ENCODE results near the gene EXOC2.

Gene EXOC2

DNA sequence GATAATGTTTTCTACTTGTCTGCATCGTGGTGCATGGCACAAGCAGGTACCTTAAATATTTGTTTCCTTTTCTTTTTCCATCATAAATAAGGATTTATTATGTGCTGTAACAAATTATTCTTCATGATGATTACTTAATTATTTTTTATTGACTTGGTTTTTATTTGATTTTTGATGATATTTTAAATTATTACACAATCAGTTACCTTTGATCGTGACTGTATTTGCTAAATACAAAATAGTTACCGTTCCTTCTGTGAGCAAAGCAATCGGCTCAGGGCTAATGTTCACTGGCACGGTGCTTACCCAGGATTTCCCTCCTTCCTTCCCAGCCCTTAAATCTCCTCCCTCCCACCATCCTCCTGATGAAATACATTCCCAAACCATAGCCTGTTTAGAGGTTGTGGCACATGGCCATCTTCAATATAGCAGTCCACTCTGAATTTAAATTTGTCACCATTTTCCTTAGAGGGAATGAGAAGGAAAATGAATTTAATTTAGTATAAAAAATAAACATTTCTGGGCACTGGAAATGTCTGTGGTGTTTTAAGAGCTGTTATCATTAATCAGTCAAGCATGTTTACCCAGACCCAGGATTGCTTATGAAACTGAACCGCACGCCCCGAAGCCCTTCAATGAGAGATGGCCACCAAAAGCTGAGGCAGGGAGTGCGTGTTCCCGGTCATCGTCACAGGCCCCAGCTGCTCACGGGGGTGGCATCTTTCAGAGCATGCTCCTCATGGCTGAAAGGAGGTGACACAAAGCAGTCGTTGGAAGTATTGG is 23.0 kb upstream of the EXOC2 start:
- Histone ChIP-seq H3K9ac (ENCODE audit: low read depth, low read length) (no peak overlapping the region), H3K9me3 (ENCODE audit: control insufficient read depth, insufficient read depth, low read length) (no peaks in the 10 kb centered on the region), H3K4me1 (ENCODE audit: insufficient read depth, low read length) (no peaks in the 10 kb centered on the region; the same call in 1 of the 2 replicates), H3K36me3 (ENCODE audit: insufficient read depth, low read length) (no peaks in the 10 kb centered on the region)

DNA sequence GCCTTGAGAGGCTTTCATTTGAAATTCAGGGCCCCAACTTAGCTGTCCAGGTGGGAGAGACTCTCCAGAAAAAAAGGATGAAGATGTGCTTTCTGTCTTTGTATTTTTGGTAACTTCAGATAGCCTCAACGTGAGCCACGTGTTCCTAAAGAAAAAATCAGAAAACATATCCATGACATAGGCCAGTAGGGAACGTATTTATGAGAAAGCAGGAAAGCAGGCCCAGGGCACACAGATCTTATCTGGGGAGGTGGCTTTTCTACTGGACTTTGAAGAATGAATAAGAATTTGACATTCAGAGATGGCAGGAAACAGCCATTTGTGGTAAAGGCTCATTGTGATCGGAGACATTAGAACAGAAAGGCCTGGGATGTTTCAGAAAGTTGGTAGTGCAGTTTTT is 21.2 kb upstream of the EXOC2 start:
- H3K4me1 ChIP-seq (ENCODE audit: insufficient read depth, low read length): no peaks in the 10 kb centered on the region; the same call in 1 of the 2 replicates
- H3K36me3 ChIP-seq (ENCODE audit: insufficient read depth, low read length): no peaks in the 10 kb centered on the region
- H3K9me3 ChIP-seq (ENCODE audit: control insufficient read depth, insufficient read depth, low read length): no peaks in the 10 kb centered on the region
- H3K9ac ChIP-seq (ENCODE audit: low read depth, low read length): no peak overlapping the region

DNA sequence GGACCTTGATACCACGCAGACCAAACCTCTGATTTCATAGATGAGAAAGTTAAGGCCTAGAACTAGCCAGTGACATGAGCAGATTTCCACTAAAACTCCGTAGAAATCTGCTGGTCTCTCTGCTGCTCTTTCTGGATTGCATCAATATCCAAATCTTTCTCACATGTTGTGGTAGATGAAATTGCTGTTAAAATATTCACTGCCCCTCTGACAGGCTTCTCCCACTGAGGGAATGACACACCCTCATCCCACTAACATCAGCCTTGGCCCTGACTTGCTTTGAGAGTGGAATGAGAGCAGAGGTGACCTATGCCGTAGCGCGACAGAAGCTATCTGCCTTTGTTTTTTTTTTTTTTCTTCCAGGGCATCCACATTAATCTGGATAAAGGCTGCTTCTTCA is 20.4 kb upstream of the EXOC2 start:
- H3K9ac ChIP-seq (ENCODE audit: low read depth, low read length): no peak overlapping the region
- no peaks in the 10 kb centered on the region; the same call in 1 of the 2 replicates for H3K4me1 ChIP-seq (ENCODE audit: insufficient read depth, low read length)
- H3K36me3 ChIP-seq (ENCODE audit: insufficient read depth, low read length): no peaks in the 10 kb centered on the region
- H3K9me3 ChIP-seq (ENCODE audit: control insufficient read depth, insufficient read depth, low read length): no peaks in the 10 kb centered on the region

DNA sequence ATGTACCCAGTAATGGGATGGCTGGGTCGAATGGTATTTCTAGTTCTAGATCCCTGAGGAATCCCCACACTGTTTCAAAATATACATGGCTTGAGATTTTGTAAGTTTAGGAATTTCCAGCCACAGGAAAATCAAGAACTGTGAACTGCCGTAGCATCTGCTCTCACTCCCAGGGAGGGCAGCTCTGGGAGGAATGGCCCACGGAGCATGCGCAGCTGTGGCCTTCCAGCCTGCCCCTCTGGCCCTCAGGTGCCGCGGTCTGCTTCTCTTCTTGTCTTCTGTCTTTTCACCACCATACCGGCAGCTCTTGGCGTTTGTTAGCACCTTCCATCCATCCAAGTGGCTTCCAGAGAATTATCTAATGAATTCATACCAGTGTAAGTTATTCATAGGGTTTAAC is 19.9 kb upstream of the EXOC2 start:
- Histone ChIP-seq H3K4me1 (ENCODE audit: insufficient read depth, low read length) (peaks cover 3% of the 10 kb centered on the region; the same call in 1 of the 2 replicates), H3K36me3 (ENCODE audit: insufficient read depth, low read length) (no peaks in the 10 kb centered on the region), H3K9me3 (ENCODE audit: control insufficient read depth, insufficient read depth, low read length) (no peaks in the 10 kb centered on the region), H3K9ac (ENCODE audit: low read depth, low read length) (no peak overlapping the region)

DNA sequence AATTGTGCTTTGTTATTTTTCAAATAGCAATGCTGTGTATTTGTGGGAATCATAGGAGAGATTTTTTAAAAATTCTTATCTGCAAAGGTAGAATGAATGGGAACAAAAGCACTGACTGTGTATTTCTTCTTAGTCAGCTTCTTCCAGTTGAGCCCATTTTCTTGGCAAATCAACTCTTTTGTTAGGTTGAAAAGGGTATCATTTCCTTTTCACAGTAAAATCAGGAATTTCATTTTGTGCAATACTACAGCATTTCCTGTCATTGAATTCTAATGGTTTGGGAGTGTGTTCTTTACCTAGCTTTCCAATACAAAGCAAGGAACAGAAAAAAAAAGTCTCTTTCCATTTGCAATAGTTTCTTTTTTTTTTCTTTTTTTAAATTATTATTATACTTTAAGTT is 19.0 kb upstream of the EXOC2 start:
- Histone ChIP-seq H3K9me3 (ENCODE audit: control insufficient read depth, insufficient read depth, low read length) (no peaks in the 10 kb centered on the region), H3K9ac (ENCODE audit: low read depth, low read length) (peak overlapping the region; percentile 72; the same call in 1 of the 2 replicates), H3K36me3 (ENCODE audit: insufficient read depth, low read length) (no peaks in the 10 kb centered on the region), H3K4me1 (ENCODE audit: insufficient read depth, low read length) (peaks cover 5% of the 10 kb centered on the region; the same call in 1 of the 2 replicates)

DNA sequence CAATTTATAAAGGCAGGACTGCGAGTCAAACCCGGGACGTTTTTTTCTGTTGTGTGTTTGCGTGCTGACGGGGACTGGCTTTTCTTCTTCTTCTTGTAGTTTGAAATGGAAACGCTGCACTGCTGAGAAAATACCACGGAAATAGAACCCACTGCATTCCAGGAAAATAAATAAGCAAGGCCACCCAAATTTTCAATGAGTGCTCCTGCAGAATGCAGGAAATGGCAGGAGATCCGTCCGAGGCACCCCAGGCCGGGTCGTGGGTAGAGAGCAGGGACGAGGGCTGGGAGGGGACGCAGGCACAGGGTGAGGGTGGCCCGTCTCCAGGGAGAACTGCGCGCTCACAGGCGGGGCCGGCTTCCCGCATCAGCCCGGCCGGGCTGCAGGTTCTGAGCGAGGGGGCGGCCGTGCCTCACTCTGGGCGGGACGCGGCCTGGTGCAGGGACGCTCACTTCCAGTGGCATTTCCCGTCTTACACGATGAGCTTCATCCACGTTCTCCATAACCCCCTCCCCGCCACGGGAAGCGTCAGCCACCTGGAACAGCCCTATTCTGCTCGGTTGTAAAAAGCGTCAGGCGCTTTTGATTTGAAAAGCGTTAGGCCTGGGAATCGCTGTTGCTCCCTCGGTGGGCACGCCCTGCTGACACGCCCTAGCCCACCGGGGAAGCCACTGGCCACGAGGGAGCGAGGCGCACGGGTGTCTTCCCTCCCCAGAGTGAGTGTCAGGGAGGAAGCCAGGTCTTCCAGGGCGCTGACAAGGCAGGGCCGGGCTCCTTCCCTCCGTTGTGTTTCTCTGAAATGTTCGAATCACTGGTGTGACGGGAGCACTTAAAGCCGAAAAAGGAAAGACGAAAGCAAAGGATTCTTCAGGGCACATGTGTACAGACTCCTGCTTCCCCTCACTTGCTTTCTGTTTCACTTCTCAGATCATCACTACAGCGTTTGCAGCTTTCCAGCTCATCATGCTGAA is 17.9 kb upstream of the EXOC2 start:
- Histone ChIP-seq H3K4me1 (ENCODE audit: insufficient read depth, low read length) (peaks cover 5% of the 10 kb centered on the region; the same call in 1 of the 2 replicates), H3K9ac (ENCODE audit: low read depth, low read length) (peak overlapping the region; percentile 72), H3K36me3 (ENCODE audit: insufficient read depth, low read length) (no peaks in the 10 kb centered on the region), H3K9me3 (ENCODE audit: control insufficient read depth, insufficient read depth, low read length) (no peaks in the 10 kb centered on the region)

DNA sequence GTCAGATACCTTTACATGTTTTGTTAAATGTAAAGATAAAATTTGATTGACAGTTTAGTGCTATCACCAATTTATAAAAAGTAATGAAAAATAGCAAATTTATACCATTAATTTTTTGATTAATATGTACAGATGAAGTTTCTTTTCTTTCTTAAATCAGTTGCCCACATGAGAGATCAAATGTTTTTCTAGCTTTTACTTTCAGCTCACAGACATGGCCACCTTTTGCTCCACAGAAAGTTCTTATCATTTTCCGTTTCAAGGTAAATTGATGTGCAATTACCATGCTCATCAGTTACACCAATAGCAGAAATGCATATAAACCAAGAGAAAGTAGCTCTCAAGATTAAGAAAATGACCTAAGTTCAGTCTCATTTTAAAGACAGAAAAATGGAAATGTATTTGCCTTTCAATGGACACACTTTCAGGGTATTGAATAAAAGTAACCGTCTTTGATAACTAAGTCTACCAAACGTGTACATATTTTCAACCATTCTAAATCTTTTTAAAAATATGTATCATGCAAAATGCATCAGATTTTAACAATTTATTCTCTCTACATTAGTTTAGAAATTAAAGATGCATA is 16.6 kb upstream of the EXOC2 start:
- Histone ChIP-seq H3K9me3 (ENCODE audit: control insufficient read depth, insufficient read depth, low read length) (no peaks in the 10 kb centered on the region), H3K36me3 (ENCODE audit: insufficient read depth, low read length) (no peaks in the 10 kb centered on the region), H3K9ac (ENCODE audit: low read depth, low read length) (no peak overlapping the region), H3K4me1 (ENCODE audit: insufficient read depth, low read length) (peaks cover 5% of the 10 kb centered on the region; the same call in 1 of the 2 replicates)

DNA sequence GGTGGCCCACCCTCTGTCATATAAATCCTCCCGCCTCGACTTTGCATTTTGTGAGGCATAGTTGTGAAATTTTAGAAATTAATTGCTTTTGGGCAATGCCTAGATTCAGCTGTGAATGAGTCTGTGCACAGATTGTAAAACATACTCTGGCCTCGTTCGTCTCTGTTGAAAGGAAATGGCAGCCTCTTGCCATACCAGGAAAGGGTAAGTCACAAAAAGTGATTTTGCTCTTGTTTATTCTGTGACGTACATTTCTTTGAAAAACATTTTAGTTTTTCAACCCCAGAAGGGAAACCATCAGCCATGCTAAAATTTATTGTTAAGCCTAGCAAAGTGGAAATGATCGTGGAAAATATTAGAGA is 15.3 kb upstream of the EXOC2 start:
- H3K36me3 ChIP-seq (ENCODE audit: insufficient read depth, low read length): no peaks in the 10 kb centered on the region
- no peaks in the 10 kb centered on the region for H3K9me3 ChIP-seq (ENCODE audit: control insufficient read depth, insufficient read depth, low read length)
- no peak overlapping the region for H3K9ac ChIP-seq (ENCODE audit: low read depth, low read length)
- peaks cover 5% of the 10 kb centered on the region; the same call in 1 of the 2 replicates for H3K4me1 ChIP-seq (ENCODE audit: insufficient read depth, low read length)

DNA sequence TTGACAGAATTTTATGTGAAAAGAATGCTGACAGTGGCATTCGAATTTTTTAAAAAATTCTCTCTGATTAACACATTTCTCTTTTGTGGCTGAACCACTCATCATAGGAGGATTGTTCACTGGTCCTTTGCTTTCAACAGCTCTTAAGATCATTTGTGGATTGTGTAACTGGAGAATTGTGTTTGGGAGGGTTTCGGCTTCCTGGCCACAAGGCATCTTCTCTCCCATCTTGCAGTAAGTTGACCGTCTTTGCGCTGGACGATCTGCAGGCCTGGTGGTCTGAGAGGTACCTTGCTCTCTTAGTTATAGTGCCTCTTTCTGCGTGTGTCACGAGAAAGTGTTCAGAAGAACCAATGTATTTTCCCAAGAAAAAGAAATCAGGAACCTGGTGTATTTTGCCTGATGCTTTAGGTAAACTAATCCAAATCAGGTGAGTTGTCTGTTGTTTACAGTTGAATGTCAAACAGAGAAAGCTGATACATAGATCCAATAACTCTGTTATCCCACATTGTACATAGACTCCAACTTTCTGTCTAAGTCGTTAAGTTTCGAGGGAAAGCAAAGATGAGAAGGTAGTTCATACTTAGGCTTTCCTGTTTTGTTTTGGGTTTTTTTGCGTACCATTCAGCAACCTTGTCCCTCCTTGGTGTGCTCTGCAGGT is 14.8 kb upstream of the EXOC2 start:
- no peaks in the 10 kb centered on the region for H3K36me3 ChIP-seq (ENCODE audit: insufficient read depth, low read length)
- no peaks in the 10 kb centered on the region for H3K9me3 ChIP-seq (ENCODE audit: control insufficient read depth, insufficient read depth, low read length)
- H3K4me1 ChIP-seq (ENCODE audit: insufficient read depth, low read length): peaks cover 5% of the 10 kb centered on the region; the same call in 1 of the 2 replicates
- H3K9ac ChIP-seq (ENCODE audit: low read depth, low read length): no peak overlapping the region

DNA sequence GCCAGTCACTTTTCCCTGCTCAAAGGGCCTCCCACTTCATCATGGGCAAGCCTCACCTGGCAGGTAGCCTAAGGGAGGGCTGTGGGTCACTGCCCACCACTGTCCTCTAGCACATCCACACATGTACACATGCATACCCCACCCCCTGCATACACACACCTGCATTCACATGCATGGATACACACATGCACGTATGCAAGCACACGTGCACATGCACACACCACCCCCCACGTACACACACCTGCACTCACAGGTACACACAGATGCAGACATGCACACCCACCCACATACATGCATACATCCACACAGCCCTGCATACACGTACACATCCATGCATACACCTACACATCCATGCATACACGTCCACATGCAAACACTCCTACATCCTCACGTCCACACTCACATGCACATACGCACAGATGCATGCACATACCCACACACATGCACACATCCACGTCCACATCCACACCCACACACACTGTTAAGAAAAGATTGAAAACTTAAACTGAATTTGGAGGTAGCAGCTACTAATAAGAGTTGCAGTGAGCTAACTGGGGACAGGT is 14.0 kb upstream of the EXOC2 start:
- H3K9me3 ChIP-seq (ENCODE audit: control insufficient read depth, insufficient read depth, low read length): no peaks in the 10 kb centered on the region
- no peaks in the 10 kb centered on the region for H3K36me3 ChIP-seq (ENCODE audit: insufficient read depth, low read length)

DNA sequence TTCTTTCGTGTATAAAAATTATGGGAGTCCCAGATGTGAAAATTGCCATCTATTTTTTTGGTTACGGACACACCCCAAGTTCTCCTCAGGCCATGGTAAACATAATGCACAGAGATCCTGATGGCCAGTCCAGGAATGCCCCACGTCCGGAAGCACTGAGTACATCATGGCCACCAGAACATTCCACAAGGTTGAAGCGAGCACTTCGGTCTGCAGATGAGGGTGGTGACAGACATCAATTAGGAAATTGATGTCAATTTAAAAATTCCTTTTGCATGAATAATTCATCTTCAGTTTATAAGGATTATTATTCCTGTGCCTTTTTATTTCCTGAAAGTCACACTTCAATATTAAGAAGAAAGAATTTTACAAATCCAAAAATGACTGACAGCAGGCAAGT is 13.2 kb upstream of the EXOC2 start:
- Histone ChIP-seq H3K9ac (ENCODE audit: low read depth, low read length) (no peak overlapping the region), H3K4me1 (ENCODE audit: insufficient read depth, low read length) (peaks cover 17% of the 10 kb centered on the region), H3K36me3 (ENCODE audit: insufficient read depth, low read length) (no peaks in the 10 kb centered on the region), H3K9me3 (ENCODE audit: control insufficient read depth, insufficient read depth, low read length) (no peaks in the 10 kb centered on the region)

More for the DNA sequence above, 14.0 kb upstream of the EXOC2 start:
- Histone ChIP-seq H3K4me1 (ENCODE audit: insufficient read depth, low read length) (peaks cover 9% of the 10 kb centered on the region), H3K9ac (ENCODE audit: low read depth, low read length) (no peak overlapping the region)

DNA sequence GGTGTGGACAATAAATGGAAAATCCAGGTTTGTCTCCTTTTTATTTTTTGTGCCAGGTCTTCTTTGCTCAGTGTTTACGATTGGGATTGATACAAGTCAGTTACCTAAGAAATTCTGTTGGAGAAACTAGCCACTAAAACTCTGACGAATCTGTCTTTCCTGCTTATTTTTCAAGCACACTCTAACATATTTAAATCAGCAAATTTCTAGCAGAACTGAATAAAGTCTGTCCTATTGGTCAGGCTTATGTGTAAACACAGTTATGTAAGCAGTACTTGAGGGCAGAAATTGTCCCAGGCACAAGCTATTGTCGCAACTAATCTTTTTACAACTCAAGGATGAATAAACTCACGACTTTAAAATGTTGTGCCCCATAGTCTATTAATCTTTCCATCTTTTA is 12.1 kb upstream of the EXOC2 start:
- no peak overlapping the region for H3K9ac ChIP-seq (ENCODE audit: low read depth, low read length)
- no peaks in the 10 kb centered on the region for H3K9me3 ChIP-seq (ENCODE audit: control insufficient read depth, insufficient read depth, low read length)
- H3K4me1 ChIP-seq (ENCODE audit: insufficient read depth, low read length): peaks cover 25% of the 10 kb centered on the region
- H3K36me3 ChIP-seq (ENCODE audit: insufficient read depth, low read length): no peaks in the 10 kb centered on the region

DNA sequence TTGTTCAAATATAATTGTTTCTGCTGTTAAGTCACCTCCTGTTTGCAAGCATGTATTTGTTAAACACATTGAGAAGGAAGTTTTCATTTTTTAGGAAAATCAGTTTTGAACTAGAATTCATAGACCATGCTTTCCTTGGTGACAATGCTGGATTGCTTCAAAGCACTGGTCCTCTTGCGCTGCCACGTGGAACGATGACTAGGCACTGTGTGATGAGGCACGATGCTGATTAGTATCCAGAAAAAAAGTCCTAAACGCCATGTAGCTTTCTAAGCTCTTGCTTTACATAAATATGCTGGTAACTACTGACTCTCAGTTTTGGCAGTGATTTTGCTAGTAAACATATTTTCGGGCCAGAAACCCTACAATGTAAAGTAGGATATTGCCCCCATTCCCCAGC is 11.1 kb upstream of the EXOC2 start:
- H3K4me1 ChIP-seq (ENCODE audit: insufficient read depth, low read length): peaks cover 25% of the 10 kb centered on the region
- H3K36me3 ChIP-seq (ENCODE audit: insufficient read depth, low read length): no peaks in the 10 kb centered on the region
- no peak overlapping the region for H3K9ac ChIP-seq (ENCODE audit: low read depth, low read length)
- no peaks in the 10 kb centered on the region for H3K9me3 ChIP-seq (ENCODE audit: control insufficient read depth, insufficient read depth, low read length)

DNA sequence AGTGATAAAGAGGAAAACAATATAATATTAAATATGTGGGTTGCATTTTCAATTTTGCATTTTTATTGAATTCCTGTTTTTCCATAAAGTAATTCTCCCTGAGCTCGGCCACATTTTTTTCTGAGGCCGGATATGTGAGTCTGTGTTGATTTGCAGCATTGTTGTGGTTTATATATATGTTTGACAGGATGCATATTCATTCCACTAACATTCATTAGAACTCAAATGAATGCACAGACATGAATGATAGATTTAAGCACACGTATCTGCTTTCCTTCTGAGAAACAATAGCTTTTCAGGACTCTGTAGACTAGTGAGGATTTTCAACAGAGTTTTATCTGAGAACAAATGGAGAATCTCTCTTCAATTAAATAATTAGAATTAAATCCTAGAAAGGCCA is 10.6 kb upstream of the EXOC2 start:
- Histone ChIP-seq H3K4me1 (ENCODE audit: insufficient read depth, low read length) (peaks cover 25% of the 10 kb centered on the region), H3K36me3 (ENCODE audit: insufficient read depth, low read length) (no peaks in the 10 kb centered on the region), H3K9ac (ENCODE audit: low read depth, low read length) (no peak overlapping the region), H3K9me3 (ENCODE audit: control insufficient read depth, insufficient read depth, low read length) (no peaks in the 10 kb centered on the region)

Data from ES-I3 (cell line).